Liver (tissue), 9 donors: Measurements from ENCODE around the gene ROBO2. TPM values are rescaled to one million over a fixed set of nuclear protein-coding genes. Genes with fewer than 3 reads are reported as not detected.

Experiments
- DNase-seq: peaks from one replicate; pipeline ENCODE4 v3.0.0-alpha.2; 2017; ENCODE audit warnings: low spot score
- H3K27ac ChIP-seq, 2 donors: one replicate each; pipeline ENCODE4 v1.7.0; 2013; ENCODE audit warnings: inconsistent platforms in 2 of 2, low read length in 2 of 2, control low read depth in 1 of 2, low read depth in 1 of 2, mild to moderate bottlenecking in 1 of 2
- H3K27me3 ChIP-seq, 4 donors: one replicate each; pipeline versions ENCODE4 v1.6.1 to v1.7.0; 2013; ENCODE audit warnings: low read length in 3 of 4, inconsistent platforms in 1 of 4, mild to moderate bottlenecking in 1 of 4, moderate library complexity in 1 of 4; ENCODE audit not compliant: control insufficient read depth in 4 of 4, insufficient read depth in 4 of 4
- H3K36me3 ChIP-seq, 4 donors: one replicate each; pipeline versions ENCODE4 v1.6.1 to v1.7.0; 2013; ENCODE audit warnings: low read length in 3 of 4, mild to moderate bottlenecking in 3 of 4, low read depth in 1 of 4, moderate library complexity in 1 of 4; ENCODE audit not compliant: control insufficient read depth in 4 of 4, insufficient read depth in 3 of 4
- H3K4me1 ChIP-seq, 4 donors: one replicate each; pipeline versions ENCODE4 v1.6.1 to v1.7.0; 2013; ENCODE audit warnings: low read length in 3 of 4, mild to moderate bottlenecking in 3 of 4, moderate library complexity in 1 of 4; ENCODE audit not compliant: control insufficient read depth in 4 of 4, insufficient read depth in 4 of 4
- H3K4me3 ChIP-seq, 3 donors: one replicate each; pipeline versions ENCODE4 v1.6.1 to v1.7.0; 2013; ENCODE audit warnings: low read length in 3 of 3, control low read depth in 1 of 3, low read depth in 1 of 3, mild to moderate bottlenecking in 1 of 3
- H3K9ac ChIP-seq, 2 donors: one replicate each; pipeline ENCODE4 v1.7.0; 2013; ENCODE audit warnings: low read length in 2 of 2, mild to moderate bottlenecking in 2 of 2, moderate library complexity in 2 of 2, control low read depth in 1 of 2, low read depth in 1 of 2
- H3K9me3 ChIP-seq, 4 donors: one replicate each; pipeline versions ENCODE4 v1.6.1 to v1.7.0; 2013; ENCODE audit warnings: low read length in 3 of 4; ENCODE audit not compliant: control insufficient read depth in 4 of 4
- EGR1 ChIP-seq, 2 donors: IDR thresholded peaks; 2 replicates each; pipeline ENCODE4 v1.6.1; 2016 to 2018; ENCODE audit warnings: antibody characterized with exemption in 2 of 2, low read depth in 2 of 2
- FOXA1 ChIP-seq: IDR thresholded peaks from 2 replicates; pipeline ENCODE4 v1.6.1; 2016; ENCODE audit warnings: antibody characterized with exemption
- FOXA2 ChIP-seq: IDR thresholded peaks from 2 replicates; pipeline ENCODE4 v1.6.1; 2016; ENCODE audit warnings: antibody characterized with exemption
- GABPA ChIP-seq, 2 donors: IDR thresholded peaks in 1 of 2; conservative IDR thresholded peaks in 1 of 2; 2 replicates each; pipeline ENCODE4 v1.6.1; 2016; ENCODE audit warnings: antibody characterized with exemption in 2 of 2, mild to moderate bottlenecking in 1 of 2, moderate library complexity in 1 of 2
- HNF4A ChIP-seq, 2 donors: conservative IDR thresholded peaks; 2 replicates each; pipeline ENCODE4 v1.6.1; 2016; ENCODE audit warnings: antibody characterized with exemption in 2 of 2, mild to moderate bottlenecking in 2 of 2
- HNF4G ChIP-seq: IDR thresholded peaks from 2 replicates; pipeline ENCODE4 v1.6.1; 2016; ENCODE audit warnings: antibody characterized with exemption
- JUND ChIP-seq, 2 donors: IDR thresholded peaks; 2 replicates each; pipeline ENCODE4 v1.6.1; 2016; ENCODE audit warnings: antibody characterized with exemption in 2 of 2
- NR2F2 ChIP-seq: IDR thresholded peaks from 2 replicates; pipeline ENCODE4 v1.6.1; 2016; ENCODE audit warnings: antibody characterized with exemption
- RAD21 ChIP-seq, 2 donors: IDR thresholded peaks; 2 replicates each; pipeline ENCODE4 v1.6.1; 2016; ENCODE audit warnings: antibody characterized with exemption in 2 of 2, mild to moderate bottlenecking in 2 of 2
- RXRA ChIP-seq, 2 donors: IDR thresholded peaks; 2 replicates each; pipeline ENCODE4 v1.6.1; 2017 to 2018; ENCODE audit warnings: antibody characterized with exemption in 2 of 2, mild to moderate bottlenecking in 1 of 2
- TAF1 ChIP-seq: conservative IDR thresholded peaks from 2 replicates; pipeline ENCODE4 v1.6.1; 2016; ENCODE audit warnings: antibody characterized with exemption, mild to moderate bottlenecking
- YY1 ChIP-seq: IDR thresholded peaks from 2 replicates; pipeline ENCODE4 v1.6.1; 2016; ENCODE audit warnings: antibody characterized with exemption, mild to moderate bottlenecking
- WGBS: extraction: QIAGEN DNeasy Blood & Tissue Kit; methylation state at CpG from one replicate; pipeline ENCODE4 v1.1.7; 2013; 5-methylcytosine and 5-hydroxymethylcytosine counted together
- polyA plus RNA-seq, 2 donors: library from polyadenylated mRNA; stranded (reverse) in 1 of 2; unstranded in 1 of 2; fragments of 200-250 nt in 1 of 2; fragments of >200 nt in 1 of 2; fragmentation: Nextera tagmentation in 1 of 2; extraction: Ambion mirVana in 1 of 2; gene quantifications; one replicate each; pipeline versions ENCODE4 v1.2.1 to v1.2.3, GENCODE V29; 2013 to 2015
- total RNA-seq, 2 donors: library from RNA; depleted of rRNA; stranded (reverse); fragments of >200 nt; gene quantifications; one replicate each; pipeline ENCODE4 v1.2.3, GENCODE V29; 2014
- TF ChIP-seq, protein P1 (sequence below): IDR thresholded peaks from 2 replicates; pipeline ENCODE4 v1.6.1; 2016; ENCODE audit warnings: antibody characterized with exemption
- TF ChIP-seq, protein P2 (sequence below): IDR thresholded peaks from 2 replicates; pipeline ENCODE4 v1.6.1; 2016; ENCODE audit warnings: antibody characterized with exemption
- TF ChIP-seq, protein P3 (sequence below): fragments of 150-350 bp; IDR thresholded peaks from 2 replicates; pipeline ENCODE4 v1.5.1; 2017; ENCODE audit warnings: improper control_type of control experiment, low read depth, low read length; ENCODE audit not compliant: missing input control
- TF ChIP-seq, protein P4 (sequence below): IDR thresholded peaks from 2 replicates; pipeline ENCODE4 v1.6.1; 2016; ENCODE audit warnings: antibody characterized with exemption, mild to moderate bottlenecking
- TF ChIP-seq, protein P5 (sequence below): IDR thresholded peaks from 2 replicates; pipeline ENCODE4 v1.6.1; 2016; ENCODE audit warnings: antibody characterized with exemption
- donor health status: healthy.
- donor health status: healthy.
- donor health status: healthy.
- donor health status: healthy.
- donor health status: healthy.

Gene ROBO2
- total and polyA plus RNA-seq, 4 donors, result 0.22 to 19.4 (median 1.1) TPM

DNA sequence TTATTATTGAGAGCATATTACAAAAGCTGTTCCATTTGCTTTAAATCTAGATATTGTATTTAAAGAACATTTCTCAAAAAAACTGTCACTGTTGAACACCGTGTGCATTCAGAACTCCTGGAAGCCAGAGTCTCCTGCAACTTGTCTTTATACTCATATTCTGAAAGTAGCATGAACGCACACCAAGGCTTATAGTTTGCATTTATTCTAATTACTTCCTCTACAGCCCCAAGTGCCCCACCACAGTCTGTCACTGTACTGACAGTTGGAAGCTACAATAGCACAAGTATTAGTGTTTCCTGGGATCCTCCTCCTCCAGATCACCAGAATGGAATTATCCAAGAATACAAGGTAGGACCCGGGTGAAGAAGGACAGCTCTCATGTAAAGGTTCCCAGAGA, 537.4 kb downstream of the ROBO2 start:
- no peaks in the 10 kb centered on the region for H3K9me3 ChIP-seq
- TF ChIP-seq NR2F2, result no peak
- TF ChIP-seq RXRA (IDR thresholded peaks at IDR 0.05), result no peak
- TF ChIP-seq JUND (IDR thresholded peaks at IDR 0.05), result no peak
- TF ChIP-seq, protein P1, sequence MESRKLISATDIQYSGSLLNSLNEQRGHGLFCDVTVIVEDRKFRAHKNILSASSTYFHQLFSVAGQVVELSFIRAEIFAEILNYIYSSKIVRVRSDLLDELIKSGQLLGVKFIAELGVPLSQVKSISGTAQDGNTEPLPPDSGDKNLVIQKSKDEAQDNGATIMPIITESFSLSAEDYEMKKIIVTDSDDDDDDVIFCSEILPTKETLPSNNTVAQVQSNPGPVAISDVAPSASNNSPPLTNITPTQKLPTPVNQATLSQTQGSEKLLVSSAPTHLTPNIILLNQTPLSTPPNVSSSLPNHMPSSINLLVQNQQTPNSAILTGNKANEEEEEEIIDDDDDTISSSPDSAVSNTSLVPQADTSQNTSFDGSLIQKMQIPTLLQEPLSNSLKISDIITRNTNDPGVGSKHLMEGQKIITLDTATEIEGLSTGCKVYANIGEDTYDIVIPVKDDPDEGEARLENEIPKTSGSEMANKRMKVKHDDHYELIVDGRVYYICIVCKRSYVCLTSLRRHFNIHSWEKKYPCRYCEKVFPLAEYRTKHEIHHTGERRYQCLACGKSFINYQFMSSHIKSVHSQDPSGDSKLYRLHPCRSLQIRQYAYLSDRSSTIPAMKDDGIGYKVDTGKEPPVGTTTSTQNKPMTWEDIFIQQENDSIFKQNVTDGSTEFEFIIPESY, result no peak
- TF ChIP-seq, protein P2, sequence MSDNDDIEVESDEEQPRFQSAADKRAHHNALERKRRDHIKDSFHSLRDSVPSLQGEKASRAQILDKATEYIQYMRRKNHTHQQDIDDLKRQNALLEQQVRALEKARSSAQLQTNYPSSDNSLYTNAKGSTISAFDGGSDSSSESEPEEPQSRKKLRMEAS, result no peak
- no peak for TF ChIP-seq TAF1
- TF ChIP-seq RAD21 (IDR thresholded peaks at IDR 0.05), result no peak
- TF ChIP-seq EGR1 (IDR thresholded peaks at IDR 0.05; ENCODE audit: low read depth in 2 of 2), result no peak
- TF ChIP-seq FOXA2, result no peak
- TF ChIP-seq HNF4G, result no peak
- no peak for TF ChIP-seq HNF4A (conservative IDR thresholded peaks at IDR 0.05)
- TF ChIP-seq, protein P3, sequence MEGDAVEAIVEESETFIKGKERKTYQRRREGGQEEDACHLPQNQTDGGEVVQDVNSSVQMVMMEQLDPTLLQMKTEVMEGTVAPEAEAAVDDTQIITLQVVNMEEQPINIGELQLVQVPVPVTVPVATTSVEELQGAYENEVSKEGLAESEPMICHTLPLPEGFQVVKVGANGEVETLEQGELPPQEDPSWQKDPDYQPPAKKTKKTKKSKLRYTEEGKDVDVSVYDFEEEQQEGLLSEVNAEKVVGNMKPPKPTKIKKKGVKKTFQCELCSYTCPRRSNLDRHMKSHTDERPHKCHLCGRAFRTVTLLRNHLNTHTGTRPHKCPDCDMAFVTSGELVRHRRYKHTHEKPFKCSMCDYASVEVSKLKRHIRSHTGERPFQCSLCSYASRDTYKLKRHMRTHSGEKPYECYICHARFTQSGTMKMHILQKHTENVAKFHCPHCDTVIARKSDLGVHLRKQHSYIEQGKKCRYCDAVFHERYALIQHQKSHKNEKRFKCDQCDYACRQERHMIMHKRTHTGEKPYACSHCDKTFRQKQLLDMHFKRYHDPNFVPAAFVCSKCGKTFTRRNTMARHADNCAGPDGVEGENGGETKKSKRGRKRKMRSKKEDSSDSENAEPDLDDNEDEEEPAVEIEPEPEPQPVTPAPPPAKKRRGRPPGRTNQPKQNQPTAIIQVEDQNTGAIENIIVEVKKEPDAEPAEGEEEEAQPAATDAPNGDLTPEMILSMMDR, result no peak
- TF ChIP-seq FOXA1, result no peak
- TF ChIP-seq, protein P4, sequence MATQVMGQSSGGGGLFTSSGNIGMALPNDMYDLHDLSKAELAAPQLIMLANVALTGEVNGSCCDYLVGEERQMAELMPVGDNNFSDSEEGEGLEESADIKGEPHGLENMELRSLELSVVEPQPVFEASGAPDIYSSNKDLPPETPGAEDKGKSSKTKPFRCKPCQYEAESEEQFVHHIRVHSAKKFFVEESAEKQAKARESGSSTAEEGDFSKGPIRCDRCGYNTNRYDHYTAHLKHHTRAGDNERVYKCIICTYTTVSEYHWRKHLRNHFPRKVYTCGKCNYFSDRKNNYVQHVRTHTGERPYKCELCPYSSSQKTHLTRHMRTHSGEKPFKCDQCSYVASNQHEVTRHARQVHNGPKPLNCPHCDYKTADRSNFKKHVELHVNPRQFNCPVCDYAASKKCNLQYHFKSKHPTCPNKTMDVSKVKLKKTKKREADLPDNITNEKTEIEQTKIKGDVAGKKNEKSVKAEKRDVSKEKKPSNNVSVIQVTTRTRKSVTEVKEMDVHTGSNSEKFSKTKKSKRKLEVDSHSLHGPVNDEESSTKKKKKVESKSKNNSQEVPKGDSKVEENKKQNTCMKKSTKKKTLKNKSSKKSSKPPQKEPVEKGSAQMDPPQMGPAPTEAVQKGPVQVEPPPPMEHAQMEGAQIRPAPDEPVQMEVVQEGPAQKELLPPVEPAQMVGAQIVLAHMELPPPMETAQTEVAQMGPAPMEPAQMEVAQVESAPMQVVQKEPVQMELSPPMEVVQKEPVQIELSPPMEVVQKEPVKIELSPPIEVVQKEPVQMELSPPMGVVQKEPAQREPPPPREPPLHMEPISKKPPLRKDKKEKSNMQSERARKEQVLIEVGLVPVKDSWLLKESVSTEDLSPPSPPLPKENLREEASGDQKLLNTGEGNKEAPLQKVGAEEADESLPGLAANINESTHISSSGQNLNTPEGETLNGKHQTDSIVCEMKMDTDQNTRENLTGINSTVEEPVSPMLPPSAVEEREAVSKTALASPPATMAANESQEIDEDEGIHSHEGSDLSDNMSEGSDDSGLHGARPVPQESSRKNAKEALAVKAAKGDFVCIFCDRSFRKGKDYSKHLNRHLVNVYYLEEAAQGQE, result no peak
- TF ChIP-seq, protein P5, sequence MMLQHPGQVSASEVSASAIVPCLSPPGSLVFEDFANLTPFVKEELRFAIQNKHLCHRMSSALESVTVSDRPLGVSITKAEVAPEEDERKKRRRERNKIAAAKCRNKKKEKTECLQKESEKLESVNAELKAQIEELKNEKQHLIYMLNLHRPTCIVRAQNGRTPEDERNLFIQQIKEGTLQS, result no peak
- no peak for TF ChIP-seq GABPA (IDR thresholded peaks at IDR 0.05 in 1 of 2, conservative IDR thresholded peaks at IDR 0.05 in 1 of 2)
- H3K27ac ChIP-seq, result no peak overlapping the region
- H3K36me3 ChIP-seq, result no peaks in the 10 kb centered on the region
- no peak for DNase-seq
- H3K4me1 ChIP-seq, result no peaks in the 10 kb centered on the region
- peaks cover 0 to 3% (median 0%) of the 10 kb centered on the region in 4 donors for H3K27me3 ChIP-seq
- H3K4me3 ChIP-seq, result no peak overlapping the region
- H3K9ac ChIP-seq, result no peak overlapping the region
- whole genome bisulfite sequencing, result 78% methylated on average over 3 of the region's 3 CpGs

DNA sequence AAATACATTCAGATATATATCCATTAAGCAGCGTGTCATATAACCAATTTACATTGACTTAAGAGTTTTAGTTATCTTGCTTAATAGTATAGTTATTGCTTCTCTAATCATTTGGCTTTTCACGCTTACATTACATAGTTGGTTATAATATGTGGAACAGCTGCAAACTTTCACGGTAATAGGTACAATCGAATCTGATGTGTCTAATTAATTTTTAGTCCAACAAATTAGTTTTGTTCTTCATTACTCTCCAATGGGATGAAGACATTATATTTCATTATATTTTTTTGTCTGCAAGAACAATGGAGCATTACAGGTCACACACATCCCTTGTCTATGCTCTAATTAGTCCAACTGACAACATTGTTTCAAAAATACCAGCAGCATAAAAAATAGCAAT, 546.3 kb downstream of the ROBO2 start:
- H3K27ac ChIP-seq, result no peak overlapping the region
- no peak for DNase-seq
- TF ChIP-seq NR2F2, result no peak
- TF ChIP-seq JUND (IDR thresholded peaks at IDR 0.05), result no peak
- no peak for TF ChIP-seq RXRA (IDR thresholded peaks at IDR 0.05)
- TF ChIP-seq EGR1 (IDR thresholded peaks at IDR 0.05; ENCODE audit: low read depth in 2 of 2), result no peak
- TF ChIP-seq TAF1, result no peak
- TF ChIP-seq HNF4A (conservative IDR thresholded peaks at IDR 0.05), result no peak
- no peak for TF ChIP-seq RAD21 (IDR thresholded peaks at IDR 0.05)
- TF ChIP-seq, protein P3, result no peak
- TF ChIP-seq YY1, result no peak
- no peak for TF ChIP-seq HNF4G
- no peak for TF ChIP-seq FOXA1
- TF ChIP-seq FOXA2, result no peak
- H3K27me3 ChIP-seq, result no peaks in the 10 kb centered on the region
- no peak overlapping the region for H3K9ac ChIP-seq
- H3K4me3 ChIP-seq, result no peak overlapping the region
- H3K9me3 ChIP-seq, result no peaks in the 10 kb centered on the region
- H3K4me1 ChIP-seq, result no peaks in the 10 kb centered on the region
- no peaks in the 10 kb centered on the region for H3K36me3 ChIP-seq
- WGBS, result 89% methylated on average over 4 of the region's 4 CpGs
